SJCRH30 (cell line): ENCODE data around the gene CHIA. TPM values are rescaled to one million over a fixed set of nuclear protein-coding genes. Genes with fewer than 3 reads are reported as not detected.
A peak's percentile ranks its signal among the peaks of the same experiment; 100 is the strongest.

ENCODE experiments used
- DNase-seq, 2 experiments: peaks; one replicate each; pipeline ENCODE4 v3.0.0-alpha.2; 2015 to 2020
- H3K27ac ChIP-seq: fragments of 250-450 bp; sonication (Bioruptor Pico); 2 replicates; pipeline ENCODE4 v1.5.1; 2020; ENCODE audit warnings: mild to moderate bottlenecking, moderate library complexity
- H3K27me3 ChIP-seq: fragments of 250-450 bp; sonication (Bioruptor Pico); 2 replicates; pipeline ENCODE4 v1.5.1; 2020; ENCODE audit warnings: mild to moderate bottlenecking, moderate library complexity
- H3K36me3 ChIP-seq: fragments of 250-450 bp; sonication (Bioruptor Pico); 2 replicates; pipeline ENCODE4 v1.5.1; 2020; ENCODE audit warnings: mild to moderate bottlenecking, moderate library complexity
- H3K4me1 ChIP-seq: fragments of 250-450 bp; sonication (Bioruptor Pico); 2 replicates; pipeline ENCODE4 v1.5.1; 2020; ENCODE audit warnings: mild to moderate bottlenecking, moderate library complexity
- H3K4me3 ChIP-seq: fragments of 250-450 bp; sonication (Bioruptor Pico); 2 replicates; pipeline ENCODE4 v1.5.1; 2020; ENCODE audit warnings: mild to moderate bottlenecking, moderate library complexity
- H3K9me3 ChIP-seq: fragments of 250-450 bp; sonication (Bioruptor Pico); replicated peaks from 2 replicates; pipeline ENCODE4 v1.5.1; 2020; ENCODE audit warnings: mild to moderate bottlenecking, moderate library complexity
- total RNA-seq: library from RNA; depleted of rRNA; stranded (reverse); fragments of >200 nt; shearing (Covaris generic); gene quantifications from 2 replicates; pipeline ENCODE4 v1.2.3, GENCODE V29; 2014; rRNA removed

The CHIA gene
- not detected in 2 replicates for total RNA-seq

GRCh38 chr1:111290630-111291029 lies at the start of gene CHIA:
Gene CHIA (plus strand): TSS chr1:111290851. CDS start chr1:111310468, 19,617 bp downstream.
- H3K4me3 ChIP-seq = no peak within 1 kb of the TSS
- no peaks in the 10 kb centered on the region for H3K27me3 ChIP-seq
- H3K27ac ChIP-seq = no peak within 1 kb of the TSS
- H3K36me3 ChIP-seq = no peaks in the 10 kb centered on the region
- peak; percentile 24 to 44 for DNase-seq
- no peaks in the 10 kb centered on the region for H3K4me1 ChIP-seq
- no peaks in the 10 kb centered on the region for H3K9me3 ChIP-seq

GRCh38 chr1:111241797-111242196 lies 48.9 kb upstream of the CHIA start:
- H3K9me3 ChIP-seq = no peaks in the 10 kb centered on the region
- no peaks in the 10 kb centered on the region for H3K4me1 ChIP-seq
- H3K36me3 ChIP-seq = no peaks in the 10 kb centered on the region
- no peak overlapping the region for H3K4me3 ChIP-seq
- DNase-seq = no peak
- no peak overlapping the region for H3K27ac ChIP-seq
- H3K27me3 ChIP-seq = no peaks in the 10 kb centered on the region

GRCh38 chr1:111242805-111243523 lies 47.7 kb upstream of the CHIA start:
- no peak for DNase-seq
- H3K4me1 ChIP-seq = no peaks in the 10 kb centered on the region
- H3K4me3 ChIP-seq = no peak overlapping the region
- no peaks in the 10 kb centered on the region for H3K27me3 ChIP-seq
- no peak overlapping the region for H3K27ac ChIP-seq
- no peaks in the 10 kb centered on the region for H3K36me3 ChIP-seq
- H3K9me3 ChIP-seq = no peaks in the 10 kb centered on the region

GRCh38 chr1:111247125-111247838 lies 43.4 kb upstream of the CHIA start:
- no peak for DNase-seq
- Histone ChIP-seq H3K27me3 (peaks cover 4% of the 10 kb centered on the region), H3K4me3 (no peak overlapping the region), H3K4me1 (no peaks in the 10 kb centered on the region), H3K9me3 (no peaks in the 10 kb centered on the region), H3K27ac (no peak overlapping the region), H3K36me3 (no peaks in the 10 kb centered on the region)

GRCh38 chr1:111249960-111250359 lies 40.7 kb upstream of the CHIA start:
- no peaks in the 10 kb centered on the region for H3K36me3 ChIP-seq
- DNase-seq = no peak
- no peaks in the 10 kb centered on the region for H3K4me1 ChIP-seq
- peaks cover 4% of the 10 kb centered on the region for H3K27me3 ChIP-seq
- no peaks in the 10 kb centered on the region for H3K9me3 ChIP-seq
- H3K27ac ChIP-seq = no peak overlapping the region
- H3K4me3 ChIP-seq = no peak overlapping the region

DNA sequence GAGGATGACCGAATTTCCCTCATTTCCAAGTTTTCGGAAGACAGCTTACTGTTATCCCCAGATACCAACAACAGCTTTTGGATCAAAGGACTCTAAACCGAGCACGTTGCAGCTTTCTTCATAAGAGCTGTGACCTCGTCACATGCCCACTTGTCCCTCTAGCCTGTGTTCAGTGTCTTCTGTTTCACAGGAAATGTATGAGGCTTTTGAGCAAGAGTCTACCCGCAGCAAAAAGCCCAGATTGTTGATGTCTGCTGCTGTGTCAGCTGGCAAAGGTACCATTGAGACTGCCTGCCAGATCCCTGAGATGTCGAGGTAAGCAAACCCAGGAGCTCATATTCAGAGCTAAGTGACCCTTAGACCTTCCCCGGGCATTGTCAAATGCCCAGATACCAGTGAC lies 39.1 kb upstream of the CHIA start:
- Histone ChIP-seq H3K4me1 (no peaks in the 10 kb centered on the region), H3K27ac (no peak overlapping the region), H3K9me3 (no peaks in the 10 kb centered on the region), H3K4me3 (no peak overlapping the region), H3K27me3 (peaks cover 4% of the 10 kb centered on the region), H3K36me3 (no peaks in the 10 kb centered on the region)
- DNase-seq = no peak

- Histone ChIP-seq H3K9me3 (no peaks in the 10 kb centered on the region), H3K36me3 (no peaks in the 10 kb centered on the region), H3K4me1 (no peaks in the 10 kb centered on the region), H3K4me3 (no peak overlapping the region), H3K27me3 (peaks cover 4% of the 10 kb centered on the region), H3K27ac (no peak overlapping the region)
- no peak for DNase-seq
These were observed 37.9 kb upstream of the CHIA start for GRCh38 chr1:111252786-111253185.

DNA sequence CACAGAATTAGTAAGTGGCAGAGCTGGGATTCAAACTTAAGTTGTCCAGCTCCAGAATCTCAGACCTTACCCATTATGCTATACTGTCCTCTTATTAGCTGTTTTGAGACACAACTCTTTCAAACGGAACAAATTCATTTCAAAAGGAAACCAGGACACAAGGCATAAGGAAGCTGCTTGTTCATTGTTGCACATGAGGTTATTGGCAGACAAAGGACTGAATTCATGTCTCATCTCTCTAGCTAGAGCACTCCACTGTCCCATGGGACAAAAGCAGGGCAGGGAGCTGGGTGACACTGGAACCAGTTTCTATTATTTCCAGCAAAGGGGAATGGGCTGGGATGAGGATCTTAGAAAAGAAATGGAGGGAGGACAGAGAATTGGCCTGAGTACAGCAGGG lies 36.8 kb upstream of the CHIA start:
- Histone ChIP-seq H3K27ac (no peak overlapping the region), H3K27me3 (peaks cover 4% of the 10 kb centered on the region), H3K4me3 (no peak overlapping the region), H3K4me1 (no peaks in the 10 kb centered on the region), H3K36me3 (no peaks in the 10 kb centered on the region), H3K9me3 (no peaks in the 10 kb centered on the region)
- DNase-seq = no peak

- H3K27me3 ChIP-seq = no peaks in the 10 kb centered on the region
- no peak for DNase-seq
- H3K36me3 ChIP-seq = no peaks in the 10 kb centered on the region
- no peak overlapping the region for H3K27ac ChIP-seq
- no peak overlapping the region for H3K4me3 ChIP-seq
- H3K4me1 ChIP-seq = no peaks in the 10 kb centered on the region
- no peaks in the 10 kb centered on the region for H3K9me3 ChIP-seq
These were observed 33.5 kb upstream of the CHIA start for GRCh38 chr1:111256988-111257658.

GRCh38 chr1:111267801-111268508 lies 22.7 kb upstream of the CHIA start:
- Histone ChIP-seq H3K27ac (no peak overlapping the region), H3K4me1 (no peaks in the 10 kb centered on the region), H3K27me3 (0 out of 2 replicates have a peak, but pooled peaks cover 2% of the 10 kb centered on the region), H3K36me3 (no peaks in the 10 kb centered on the region), H3K9me3 (0 out of 2 replicates have a peak, but pooled peaks cover 3% of the 10 kb centered on the region), H3K4me3 (no peak overlapping the region)
- no peak for DNase-seq

- H3K36me3 ChIP-seq = no peaks in the 10 kb centered on the region
- H3K4me3 ChIP-seq = no peak overlapping the region
- DNase-seq = no peak
- H3K27ac ChIP-seq = no peak overlapping the region
- H3K27me3 ChIP-seq = no peaks in the 10 kb centered on the region
- H3K9me3 ChIP-seq = 0 out of 2 replicates have a peak, but pooled peaks cover 3% of the 10 kb centered on the region
- no peaks in the 10 kb centered on the region for H3K4me1 ChIP-seq
These were observed 20.7 kb upstream of the CHIA start for GRCh38 chr1:111269825-111270406.

- Histone ChIP-seq H3K4me1 (no peaks in the 10 kb centered on the region), H3K36me3 (no peaks in the 10 kb centered on the region), H3K27ac (no peak overlapping the region), H3K4me3 (no peak overlapping the region), H3K27me3 (no peaks in the 10 kb centered on the region), H3K9me3 (0 out of 2 replicates have a peak, but pooled peaks cover 3% of the 10 kb centered on the region)
- DNase-seq = no peak
These were observed 19.7 kb upstream of the CHIA start for GRCh38 chr1:111270771-111271463.

DNA sequence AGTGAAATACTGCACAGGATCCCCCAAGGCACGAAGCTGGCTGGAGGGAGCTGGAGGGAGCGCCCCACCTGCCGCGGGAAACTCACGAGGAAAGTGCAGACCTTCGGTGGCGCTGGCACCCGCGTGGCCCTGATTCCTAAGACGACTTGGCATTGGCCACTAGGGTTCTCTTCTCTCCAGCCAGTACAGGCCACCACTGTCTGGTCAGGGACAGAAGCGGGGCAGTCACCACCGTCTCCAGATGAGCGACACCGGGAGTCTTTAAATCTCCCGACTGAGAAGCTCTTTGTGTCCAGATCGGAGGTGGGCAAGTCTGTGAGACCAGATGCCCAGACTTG lies 19.2 kb upstream of the CHIA start:
- no peak for DNase-seq
- Histone ChIP-seq H3K4me3 (no peak overlapping the region), H3K36me3 (no peaks in the 10 kb centered on the region), H3K27ac (no peak overlapping the region), H3K27me3 (no peaks in the 10 kb centered on the region), H3K9me3 (0 out of 2 replicates have a peak, but pooled peaks cover 3% of the 10 kb centered on the region), H3K4me1 (no peaks in the 10 kb centered on the region)

GRCh38 chr1:111272081-111272480 lies 18.6 kb upstream of the CHIA start:
- Histone ChIP-seq H3K36me3 (no peaks in the 10 kb centered on the region), H3K27ac (no peak overlapping the region), H3K4me3 (no peak overlapping the region), H3K27me3 (no peaks in the 10 kb centered on the region), H3K4me1 (no peaks in the 10 kb centered on the region), H3K9me3 (0 out of 2 replicates have a peak, but pooled peaks cover 3% of the 10 kb centered on the region)
- DNase-seq = no peak
